H1 (cell line): Measurements from ENCODE around the gene SLC66A2. TPM values are rescaled to one million over a fixed set of nuclear protein-coding genes. Genes with fewer than 3 reads are reported as not detected.

Source experiments
- CTCF ChIA-PET: fragments of 300-600 bp; sonication (Branson Sonifier 250); formaldehyde crosslinking; loops from one replicate; lab custom pipeline; 2021; ENCODE audit not compliant: partially characterized antibody; lab: Charles Lee
- POLR2A ChIA-PET: fragments of 300-600 bp; sonication (Branson Sonifier 250); formaldehyde crosslinking; loops from one replicate; lab custom pipeline; 2021; ENCODE audit warnings: inconsistent platforms; ENCODE audit not compliant: partially characterized antibody; lab: Charles Lee
- DNase-seq, 2 experiments: peaks; one replicate each; pipeline versions ENCODE4 v3.0.0 to v3.0.0-alpha.2; 2010 to 2022; ENCODE audit warnings: low spot score in 2 of 2, low read depth in 1 of 2, mixed read lengths in 1 of 2
- FAIRE-seq: peaks from 2 replicates; lab custom pipeline; 2011; peaks lifted over from hg19 to GRCh38; lab: Jason Lieb, UNC
- H2AFZ ChIP-seq: 2 replicates; pipeline ENCODE4 v1.8.1; 2012; ENCODE audit warnings: low read length, inconsistent platforms
- H2AK5ac ChIP-seq: 2 replicates; pipeline ENCODE4 v1.6.1; 2013; ENCODE audit warnings: low read depth, low read length
- H2BK120ac ChIP-seq: replicated peaks from 2 replicates; pipeline ENCODE3; 2013; ENCODE audit warnings: low read depth, low read length, inconsistent platforms
- H2BK12ac ChIP-seq: 2 replicates; pipeline ENCODE4 v1.6.1; 2013; ENCODE audit warnings: low read depth, low read length
- H2BK15ac ChIP-seq: 2 replicates; pipeline ENCODE4 v1.6.1; 2013; ENCODE audit warnings: low read length
- H2BK20ac ChIP-seq: 2 replicates; pipeline ENCODE4 v1.6.1; 2013; ENCODE audit warnings: low read length
- H2BK5ac ChIP-seq: 2 replicates; pipeline ENCODE4 v1.6.1; 2013; ENCODE audit warnings: low read depth, low read length
- H3K14ac ChIP-seq: 2 replicates; pipeline ENCODE4 v1.6.1; 2013; ENCODE audit warnings: inconsistent platforms; ENCODE audit not compliant: insufficient read length
- H3K18ac ChIP-seq: 2 replicates; pipeline ENCODE4 v1.6.1; 2013; ENCODE audit warnings: low read length; ENCODE audit errors: extremely low read depth
- H3K23ac ChIP-seq: 2 replicates; pipeline ENCODE4 v1.6.1; 2013; ENCODE audit warnings: inconsistent platforms; ENCODE audit not compliant: insufficient read length
- H3K23me2 ChIP-seq: 2 replicates; pipeline ENCODE4 v1.6.1; 2013; ENCODE audit warnings: low read depth, low read length
- H3K27ac ChIP-seq: 2 replicates; pipeline ENCODE4 v1.6.1; 2011; ENCODE audit warnings: low read depth, low read length, inconsistent platforms
- H3K27me3 ChIP-seq, 4 experiments: replicated peaks in 1 of 4; 1 replicate in 1 of 4; 2 replicates in 3 of 4; pipeline versions ENCODE4 v1.6.1 to v1.8.1; 2011 to 2013; ENCODE audit warnings: low read length in 3 of 4, mild to moderate bottlenecking in 3 of 4, inconsistent platforms in 2 of 4, mixed read lengths in 2 of 4, moderate library complexity in 1 of 4; ENCODE audit not compliant: control insufficient read depth in 3 of 4, insufficient read depth in 3 of 4; ENCODE audit errors: extremely low read depth in 1 of 4
- H3K36me3 ChIP-seq, 4 experiments: 2 replicates each; pipeline versions ENCODE4 v1.6.1 to v1.8.1; 2011 to 2013; ENCODE audit warnings: mild to moderate bottlenecking in 4 of 4, low read length in 3 of 4, moderate library complexity in 2 of 4, control low read depth in 1 of 4, inconsistent platforms in 1 of 4; ENCODE audit not compliant: insufficient read depth in 4 of 4, control insufficient read depth in 2 of 4
- H3K4ac ChIP-seq: replicated peaks from 2 replicates; pipeline ENCODE3; 2013; ENCODE audit warnings: low read length, low read depth, mixed read lengths, inconsistent platforms; ENCODE audit not compliant: insufficient read length
- H3K4me1 ChIP-seq, 4 experiments: replicated peaks in 1 of 4; 1 replicate in 1 of 4; 2 replicates in 3 of 4; pipeline versions ENCODE4 v1.6.1 to v1.8.1; 2011 to 2013; ENCODE audit warnings: low read length in 3 of 4, inconsistent platforms in 2 of 4, mixed read lengths in 1 of 4; ENCODE audit not compliant: insufficient read depth in 4 of 4, control insufficient read depth in 3 of 4
- H3K4me2 ChIP-seq, 2 experiments: 2 replicates each; pipeline versions ENCODE4 v1.6.1 to v1.8.1; 2011 to 2013; ENCODE audit warnings: low read depth in 2 of 2, low read length in 2 of 2, control low read depth in 1 of 2, inconsistent platforms in 1 of 2, mild to moderate bottlenecking in 1 of 2; ENCODE audit not compliant: insufficient read depth in 1 of 2
- H3K4me3 ChIP-seq, 4 experiments: fragments of 200-600, 300-600 bp in 1 of 4; sonication (generic), shearing (Covaris generic), sonication (Bioruptor Twin) in 1 of 4; 2 replicates each; pipeline versions ENCODE4 v1.5.1 to v1.8.1; 2011 to 2016; ENCODE audit warnings: low read length in 4 of 4, low read depth in 3 of 4, control low read depth in 2 of 4, inconsistent platforms in 2 of 4, mild to moderate bottlenecking in 2 of 4, mixed read lengths in 1 of 4, moderate library complexity in 1 of 4; ENCODE audit not compliant: insufficient read depth in 2 of 4; ENCODE audit errors: extremely low read depth in 1 of 4
- H3K56ac ChIP-seq: replicated peaks from 2 replicates; pipeline ENCODE3; 2013; ENCODE audit warnings: low read depth, mild to moderate bottlenecking, mixed read lengths, low read length, inconsistent platforms; ENCODE audit not compliant: insufficient read length
- H3K79me1 ChIP-seq: 2 replicates; pipeline ENCODE4 v1.6.1; 2013; ENCODE audit warnings: low read depth, low read length, control low read depth
- H3K79me2 ChIP-seq, 2 experiments: 2 replicates each; pipeline versions ENCODE4 v1.6.1 to v1.8.1; 2012 to 2013; ENCODE audit warnings: low read length in 2 of 2, mild to moderate bottlenecking in 2 of 2, inconsistent platforms in 1 of 2; ENCODE audit not compliant: insufficient read depth in 2 of 2, control insufficient read depth in 1 of 2
- H3K9ac ChIP-seq, 4 experiments: replicated peaks in 1 of 4; 1 replicate in 1 of 4; 2 replicates in 3 of 4; pipeline versions ENCODE4 v1.6.1 to v1.8.1; 2011 to 2013; ENCODE audit warnings: low read depth in 3 of 4, low read length in 3 of 4, control low read depth in 2 of 4, mild to moderate bottlenecking in 2 of 4, moderate library complexity in 2 of 4, inconsistent platforms in 1 of 4; ENCODE audit errors: extremely low read depth in 1 of 4
- H3K9me3 ChIP-seq, 2 experiments: 2 replicates each; pipeline versions ENCODE4 v1.6.1 to v1.8.1; 2012 to 2013; ENCODE audit warnings: mild to moderate bottlenecking in 2 of 2, moderate library complexity in 2 of 2, control low read depth in 1 of 2, inconsistent platforms in 1 of 2, low read depth in 1 of 2, low read length in 1 of 2, mixed read lengths in 1 of 2; ENCODE audit not compliant: insufficient read depth in 2 of 2
- H4K20me1 ChIP-seq, 2 experiments: replicated peaks in 1 of 2; 2 replicates each; pipeline versions ENCODE3 to v1.8.1; 2011 to 2013; ENCODE audit warnings: inconsistent platforms in 2 of 2, low read length in 2 of 2, mild to moderate bottlenecking in 1 of 2; ENCODE audit not compliant: insufficient read depth in 2 of 2, control insufficient read depth in 1 of 2
- H4K5ac ChIP-seq: 2 replicates; pipeline ENCODE4 v1.6.1; 2013; ENCODE audit warnings: low read length, low read depth, mixed read lengths, inconsistent platforms; ENCODE audit not compliant: insufficient read length
- H4K8ac ChIP-seq: 2 replicates; pipeline ENCODE4 v1.8.0; 2013; ENCODE audit warnings: mild to moderate bottlenecking, moderate library complexity, low read length, inconsistent platforms; ENCODE audit not compliant: insufficient read depth; ENCODE audit errors: extremely low read depth
- H4K91ac ChIP-seq: replicated peaks from 2 replicates; pipeline ENCODE3; 2013; ENCODE audit warnings: low read length, mixed read lengths, inconsistent platforms; ENCODE audit not compliant: insufficient read length
- CEBPB ChIP-seq: IDR thresholded peaks from 2 replicates; pipeline ENCODE4 v1.6.1; 2012; ENCODE audit warnings: low read depth, low read length
- CHD2 ChIP-seq: IDR thresholded peaks from 2 replicates; pipeline ENCODE4 v1.6.1; 2012; ENCODE audit warnings: low read length, improper control_type of control experiment
- FOSL1 ChIP-seq: IDR thresholded peaks from 2 replicates; pipeline ENCODE4 v1.6.1; 2011; ENCODE audit warnings: mild to moderate bottlenecking, low read depth, low read length, moderate library complexity; ENCODE audit not compliant: insufficient read depth
- GTF2F1 ChIP-seq: IDR thresholded peaks from 2 replicates; pipeline ENCODE4 v1.6.1; 2012; ENCODE audit warnings: low read depth, low read length, improper control_type of control experiment, borderline replicate concordance
- JUN ChIP-seq: IDR thresholded peaks from 2 replicates; pipeline ENCODE4 v1.6.1; 2011; ENCODE audit warnings: low read depth, mild to moderate bottlenecking, improper control_type of control experiment, low read length
- JUND ChIP-seq: IDR thresholded peaks from 2 replicates; pipeline ENCODE4 v1.6.1; 2011; ENCODE audit warnings: mild to moderate bottlenecking, improper control_type of control experiment, low read length
- MAFK ChIP-seq: IDR thresholded peaks from 2 replicates; pipeline ENCODE4 v1.6.1; 2012; ENCODE audit warnings: low read depth, mild to moderate bottlenecking, improper control_type of control experiment, low read length
- POU5F1 ChIP-seq: IDR thresholded peaks from 2 replicates; pipeline ENCODE4 v1.6.1; 2011; ENCODE audit warnings: low read depth, mild to moderate bottlenecking, low read length, moderate library complexity
- RXRA ChIP-seq: IDR thresholded peaks from 2 replicates; pipeline ENCODE4 v1.6.1; 2011; ENCODE audit warnings: low read depth, mild to moderate bottlenecking, low read length, moderate library complexity; ENCODE audit not compliant: insufficient read depth
- SIRT6 ChIP-seq: IDR thresholded peaks from one replicate; pipeline ENCODE4 v1.7.1; 2012; ENCODE audit warnings: low read length, inconsistent platforms
- SP1 ChIP-seq: IDR thresholded peaks from 2 replicates; pipeline ENCODE4 v1.6.1; 2011; ENCODE audit warnings: low read depth, low read length
- TBP ChIP-seq: IDR thresholded peaks from 2 replicates; pipeline ENCODE4 v1.6.1; 2011; ENCODE audit warnings: low read depth, low read length, improper control_type of control experiment
- TEAD4 ChIP-seq: IDR thresholded peaks from 2 replicates; pipeline ENCODE4 v1.6.1; 2012; ENCODE audit warnings: low read depth, low read length, inconsistent platforms, mixed read lengths
- YY1 ChIP-seq: IDR thresholded peaks from 2 replicates; pipeline ENCODE4 v1.6.1; 2011; ENCODE audit warnings: low read depth, mild to moderate bottlenecking, low read length
- ZNF274 ChIP-seq: IDR thresholded peaks from 2 replicates; pipeline ENCODE4 v1.7.0; 2012; ENCODE audit warnings: low read length, borderline replicate concordance; ENCODE audit errors: extremely low read depth
- WGBS, 2 experiments: shearing (Covaris generic) in 1 of 2; methylation state at CpG; one replicate each; pipeline versions ENCODE4 v1.1.6 to v1.1.7; 2013 to 2015; ENCODE audit warnings: low lambda C conversion rate in 2 of 2, mixed read lengths in 2 of 2, inconsistent platforms in 1 of 2, low coverage in 1 of 2, missing lambda C conversion rate in 1 of 2; ENCODE audit not compliant: insufficient replicate concordance in 2 of 2, insufficient coverage in 1 of 2, insufficient read length in 1 of 2; ENCODE audit errors: extremely low coverage in 1 of 2, missing lambda C conversion rate in 1 of 2; 5-methylcytosine and 5-hydroxymethylcytosine counted together
- polyA plus RNA-seq, 7 experiments: library from polyadenylated mRNA; depleted of rRNA in 3 of 7; stranded (reverse) in 5 of 7; unstranded in 2 of 7; fragments of >200 nt in 5 of 7; fragments of 200-250 nt in 2 of 7; gene quantifications; 1 replicate in 5 of 7; 2 replicates in 1 of 7; 4 replicates in 1 of 7; pipeline versions ENCODE4 v1.2.1 to v1.2.3, GENCODE V29; 2011 to 2013; ENCODE audit warnings: missing spikeins in 2 of 7, mixed read lengths in 2 of 7
- total RNA-seq: library from RNA; stranded (reverse); fragmentation: NEBNext Ultra II Directional; extraction: Animal tissue kit (Norgen Biotek cat#: 25700); gene quantifications from 2 replicates; pipeline ENCODE4 v1.2.1, GENCODE V29; 2021
- TF ChIP-seq, protein P1 (sequence below): IDR thresholded peaks from 2 replicates; pipeline ENCODE4 v1.6.1; 2012; ENCODE audit warnings: inconsistent platforms

SLC66A2 gene
- total and polyA plus RNA-seq, 2 of the 8 experiments (the other 6 are each of a cell fraction or from before 2014, with no cell fraction given) = 15.0 to 18.9 TPM

DNA sequence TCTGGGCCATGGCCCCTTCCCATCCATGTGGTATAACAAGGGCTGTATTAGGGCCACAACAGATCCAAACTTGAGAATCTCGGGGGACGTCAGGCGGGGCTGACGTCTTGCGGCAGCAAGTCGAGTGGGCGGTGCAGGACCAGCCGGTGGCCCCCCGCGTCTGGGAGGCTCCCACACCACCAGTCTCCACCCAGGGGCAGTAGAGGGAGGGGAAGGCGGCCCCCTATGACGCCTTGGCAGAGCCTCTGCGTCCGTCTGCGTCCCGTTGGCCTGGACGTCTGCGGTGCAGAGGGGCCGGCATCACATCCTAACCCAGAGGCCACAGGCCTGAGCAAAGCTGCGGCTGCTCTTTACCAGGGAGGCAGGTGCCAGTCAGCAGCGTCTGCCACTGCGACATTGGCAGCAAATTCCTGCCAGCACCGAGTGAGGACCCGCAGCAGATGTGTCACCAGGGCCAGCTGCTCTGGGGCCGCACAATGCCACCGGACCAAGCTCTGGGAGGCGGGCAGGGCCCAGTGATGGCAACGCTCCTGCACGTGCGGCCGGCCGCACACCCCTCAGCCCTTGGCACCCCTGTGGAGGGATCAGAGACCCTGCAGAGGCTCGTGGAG, 79.9 kb downstream of the SLC66A2 start:
- Histone ChIP-seq H3K4me2 (no peak overlapping the region), H3K36me3 (no peaks in the 10 kb centered on the region), H2BK5ac (no peak overlapping the region), H3K27ac (no peak overlapping the region), H3K79me1 (no peaks in the 10 kb centered on the region), H2BK120ac (no peak overlapping the region), H3K56ac (no peak overlapping the region), H2AK5ac (no peak overlapping the region), H3K23me2 (peaks cover 2% of the 10 kb centered on the region; the same call in 1 of the 2 replicates), H3K9me3 (no peaks in the 10 kb centered on the region), H2AFZ (no peak overlapping the region), H3K4ac (no peak overlapping the region), H4K91ac (no peak overlapping the region), H3K23ac (no peak overlapping the region), H2BK15ac (no peak overlapping the region), H4K5ac (no peak overlapping the region), H2BK12ac (no peak overlapping the region), H4K20me1 (no peaks in the 10 kb centered on the region), H3K4me3 (no peak overlapping the region), H4K8ac (no peak overlapping the region), H3K9ac (no peak overlapping the region), H3K4me1 (no peaks in the 10 kb centered on the region; a peak in 1 of 7 replicates), H3K79me2 (no peaks in the 10 kb centered on the region), H2BK20ac (no peak overlapping the region), H3K14ac (no peak overlapping the region), H3K27me3 (no peaks in the 10 kb centered on the region), H3K18ac (no peak overlapping the region)
- 88% methylated on average over 31 of the region's 33 CpGs; no CpG with 5 or more reads in 1 of the 2 experiments for WGBS, 2 experiments
- DNase-seq = no peak
- ChIA-PET POLR2A (no interaction called here), CTCF (interaction anchor here (0.7 to 1.0 kb wide), 4 partner anchors 8 to 62 kb away, joined by 3 to 4 read pairs (median 3); no protein-coding TSS in a partner anchor)
- no peak for FAIRE-seq
- TF ChIP-seq JUN (no peak), CHD2 (no peak), TEAD4 (no peak), SIRT6 (no peak), GTF2F1 (no peak), ZNF274 (no peak), RXRA (no peak), POU5F1 (no peak), TBP (no peak), FOSL1 (no peak), SP1 (no peak), YY1 (no peak), JUND (no peak), CEBPB (no peak), MAFK (no peak)
- TF ChIP-seq, protein P1, sequence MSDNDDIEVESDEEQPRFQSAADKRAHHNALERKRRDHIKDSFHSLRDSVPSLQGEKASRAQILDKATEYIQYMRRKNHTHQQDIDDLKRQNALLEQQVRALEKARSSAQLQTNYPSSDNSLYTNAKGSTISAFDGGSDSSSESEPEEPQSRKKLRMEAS = no peak
